Stimulated activated CD8-positive, alpha-beta memory T cell treated with anti-CD3 and anti-CD28 coated beads, Interleukin-4, amount 100 ng/mL, for 1 hour (primary cell): ENCODE measurements around the gene GABRR3.
A peak's percentile ranks its signal among the peaks of the same experiment; 100 is the strongest.

Source experiments
- DNase-seq, 2 donors: peaks; one replicate each; pipeline ENCODE4 v3.0.0-alpha.2; 2020; ENCODE audit warnings: low read depth in 2 of 2, low spot score in 1 of 2

GABRR3 gene

GRCh38 chr3:97991293-97991682 lies 43.8 kb downstream of the GABRR3 start:
- DNase-seq = no peak

- no peak for DNase-seq
Observed at GRCh38 chr3:97990624-97991292, 44.4 kb downstream of the GABRR3 start.

- DNase-seq = no peak
Observed at GRCh38 chr3:97988784-97989568, 46.1 kb downstream of the GABRR3 start.

GRCh38 chr3:97987306-97987705 lies 47.8 kb downstream of the GABRR3 start:
- no peak for DNase-seq

GRCh38 chr3:97983933-97984491 lies 51.1 kb downstream of the GABRR3 start:
- no peak for DNase-seq

GRCh38 chr3:97981886-97982285 lies 53.2 kb downstream of the GABRR3 start:
- DNase-seq = no peak

- no peak for DNase-seq
Observed at GRCh38 chr3:97979610-97980009, 55.5 kb downstream of the GABRR3 start.

- no peak for DNase-seq
Observed at GRCh38 chr3:97975466-97975865, 59.6 kb downstream of the GABRR3 start.

- DNase-seq = no peak
Observed at GRCh38 chr3:97974996-97975395, 60.1 kb downstream of the GABRR3 start.

GRCh38 chr3:97972976-97973375 lies 62.1 kb downstream of the GABRR3 start:
- no peak for DNase-seq

- peak; percentile 38 to 44 for DNase-seq
Observed at GRCh38 chr3:97971679-97972567, 63.2 kb downstream of the GABRR3 start, which contains the start of gene RIOX2. TSS of gene RIOX2 (minus strand) at chr3:97972431. CDS start at chr3:97967593, 4,838 bp downstream.

- no peak for DNase-seq
Observed at GRCh38 chr3:97970956-97971620, 64.0 kb downstream of the GABRR3 start.

- no peak for DNase-seq
Observed at GRCh38 chr3:97970156-97970555, 65.0 kb downstream of the GABRR3 start.

GRCh38 chr3:97969541-97969940 lies 65.6 kb downstream of the GABRR3 start:
- DNase-seq = no peak

- no peak for DNase-seq
Observed at GRCh38 chr3:97968376-97968775, 66.7 kb downstream of the GABRR3 start.

GRCh38 chr3:97967966-97968365 lies 67.1 kb downstream of the GABRR3 start:
- DNase-seq = no peak

GRCh38 chr3:97960993-97961766 lies 73.9 kb downstream of the GABRR3 start:
- DNase-seq = no peak

GRCh38 chr3:97960551-97960950 lies 74.6 kb downstream of the GABRR3 start:
- DNase-seq = no peak

- DNase-seq = no peak
Observed at GRCh38 chr3:97959872-97960271, 75.2 kb downstream of the GABRR3 start.

GRCh38 chr3:97958796-97959195 lies 76.3 kb downstream of the GABRR3 start:
- no peak for DNase-seq
